H7 (cell line): Measurements from ENCODE around the gene RNPS1. TPM values are rescaled to one million over a fixed set of nuclear protein-coding genes. Genes with fewer than 3 reads are reported as not detected.

Experiments used
- DNase-seq: peaks from one replicate; pipeline ENCODE4 v3.0.0; 2012
- H3K27me3 ChIP-seq: 2 replicates; pipeline ENCODE4 v1.6.0; 2011; ENCODE audit warnings: mild to moderate bottlenecking, low read length; ENCODE audit not compliant: control insufficient read depth, insufficient read depth
- H3K36me3 ChIP-seq: replicated peaks from 2 replicates; pipeline ENCODE4 v1.5.1; 2011; ENCODE audit warnings: low read length; ENCODE audit not compliant: control insufficient read depth, insufficient read depth
- H3K4me3 ChIP-seq: 2 replicates; pipeline ENCODE4 v1.5.1; 2011; ENCODE audit warnings: low read depth, mild to moderate bottlenecking, control low read depth, low read length, moderate library complexity; ENCODE audit not compliant: insufficient read depth
- total RNA-seq: library from RNA; depleted of rRNA; stranded (reverse); fragments of >200 nt; shearing (Covaris generic); gene quantifications from 2 replicates; pipeline ENCODE4 v1.2.3, GENCODE V29; 2014

RNPS1 gene
- total RNA-seq, 1 experiment from 2014 or later: 282 TPM

DNA sequence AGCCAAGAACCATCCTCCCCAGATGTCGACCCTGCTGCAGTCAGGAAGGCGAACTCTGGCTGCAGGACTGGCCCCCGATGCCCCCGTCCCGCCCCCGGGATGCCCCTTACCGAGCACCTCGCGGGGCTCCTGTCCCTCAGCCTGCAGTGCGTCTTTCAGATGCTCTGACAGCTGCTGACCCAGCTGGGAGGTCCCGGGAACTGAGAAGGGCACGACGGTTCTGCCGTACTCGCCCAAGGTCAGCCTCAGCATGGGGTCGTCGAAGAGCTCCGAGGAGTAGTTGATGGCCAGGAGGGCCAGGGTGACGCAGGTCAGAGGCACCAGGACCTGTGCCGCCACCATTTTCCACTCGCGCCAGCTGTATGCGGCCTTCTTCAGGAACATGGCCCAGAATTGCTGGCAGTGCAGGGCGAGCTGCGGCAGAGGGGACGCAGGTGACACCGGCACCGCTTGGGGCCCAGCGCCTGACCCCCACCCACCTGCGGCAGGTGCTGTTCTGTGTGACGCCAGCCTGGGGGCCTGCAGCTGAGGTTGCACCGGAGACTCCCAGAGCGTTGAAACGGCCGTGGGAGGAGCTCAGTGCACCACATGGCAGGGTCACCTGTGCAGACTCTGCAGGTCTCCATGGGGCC lies 20.1 kb upstream of the RNPS1 start:
- Histone ChIP-seq H3K4me3 (no peak overlapping the region), H3K36me3 (no peaks in the 10 kb centered on the region), H3K27me3 (no peaks in the 10 kb centered on the region)
- peak; percentile 52 for DNase-seq

DNA sequence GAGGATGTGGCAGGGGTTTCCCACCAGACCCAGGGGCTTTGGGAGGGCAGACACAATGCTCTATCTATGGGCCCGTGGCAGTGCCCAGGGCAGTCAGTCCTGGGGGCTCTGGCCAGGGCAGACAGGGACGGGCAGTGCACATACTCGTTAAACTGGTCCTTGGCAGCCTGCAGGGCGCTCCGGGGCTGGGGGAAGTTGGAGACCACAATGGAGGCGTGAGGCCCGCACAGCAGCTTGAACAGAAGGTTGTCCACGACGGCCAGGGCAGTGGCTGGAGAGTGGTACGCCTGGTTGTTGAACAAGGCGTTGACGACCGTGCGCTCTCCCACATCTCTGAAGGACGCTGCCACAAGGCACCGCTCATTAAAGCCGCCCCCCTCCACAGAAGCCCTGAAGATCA lies 18.6 kb upstream of the RNPS1 start:
- Histone ChIP-seq H3K27me3 (no peaks in the 10 kb centered on the region), H3K4me3 (no peak overlapping the region), H3K36me3 (no peaks in the 10 kb centered on the region)
- DNase-seq: no peak

DNA sequence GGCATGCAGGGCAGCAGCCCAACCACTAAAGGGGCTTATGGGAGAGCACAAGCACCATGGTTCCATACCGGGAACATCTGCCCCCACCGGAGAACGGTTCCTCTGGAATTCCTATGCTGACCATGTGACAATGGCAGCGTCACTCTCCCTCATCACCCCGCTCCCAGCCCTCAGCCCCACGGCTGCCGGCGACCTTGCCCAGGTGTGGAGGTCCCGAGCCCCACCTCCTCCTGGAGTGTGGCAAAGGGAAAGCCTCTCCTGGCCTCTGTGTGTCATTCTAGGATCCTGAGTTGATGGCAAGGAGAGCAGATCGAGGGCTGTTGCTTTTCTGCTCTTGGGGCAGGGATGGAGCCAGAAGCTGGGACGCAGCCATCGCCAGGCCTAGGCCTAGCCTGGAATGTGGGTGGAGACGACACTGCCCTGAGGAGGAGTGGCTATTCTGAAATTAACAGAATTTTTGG lies 17.8 kb upstream of the RNPS1 start:
- no peaks in the 10 kb centered on the region for H3K36me3 ChIP-seq
- DNase-seq: peak; percentile 63
- no peak overlapping the region for H3K4me3 ChIP-seq
- no peaks in the 10 kb centered on the region for H3K27me3 ChIP-seq

GRCh38 chr16:2284797-2285576 lies 17.1 kb upstream of the RNPS1 start:
- H3K4me3 ChIP-seq: no peak overlapping the region
- no peaks in the 10 kb centered on the region for H3K36me3 ChIP-seq
- DNase-seq: no peak
- H3K27me3 ChIP-seq: no peaks in the 10 kb centered on the region

GRCh38 chr16:2284001-2284770 lies 16.3 kb upstream of the RNPS1 start:
- H3K27me3 ChIP-seq: no peaks in the 10 kb centered on the region
- no peaks in the 10 kb centered on the region for H3K36me3 ChIP-seq
- no peak for DNase-seq
- no peak overlapping the region for H3K4me3 ChIP-seq

- H3K4me3 ChIP-seq: no peak overlapping the region
- H3K36me3 ChIP-seq: no peaks in the 10 kb centered on the region
- no peak for DNase-seq
- H3K27me3 ChIP-seq: no peaks in the 10 kb centered on the region
Observed at GRCh38 chr16:2282866-2283555, 15.1 kb upstream of the RNPS1 start.

DNA sequence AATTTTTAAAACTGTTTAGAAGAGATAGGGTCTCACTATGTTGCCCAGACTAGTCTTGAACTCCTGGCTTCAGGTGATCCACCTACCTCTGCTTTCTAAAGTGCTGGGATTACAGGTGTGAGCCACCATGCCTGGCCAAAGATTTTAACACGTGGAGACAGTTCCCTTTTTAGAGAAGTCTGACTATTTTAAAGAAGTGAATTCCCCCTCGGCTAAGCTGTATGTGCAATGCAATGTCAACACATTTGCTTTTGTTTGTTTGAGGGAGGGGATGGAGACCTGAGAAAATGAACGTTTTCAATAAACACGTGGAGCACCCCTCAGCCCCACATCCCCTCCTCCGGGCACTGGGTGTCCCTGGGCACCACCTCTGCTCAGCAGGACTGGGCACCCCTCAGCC lies 14.3 kb upstream of the RNPS1 start:
- Histone ChIP-seq H3K27me3 (no peaks in the 10 kb centered on the region), H3K36me3 (no peaks in the 10 kb centered on the region), H3K4me3 (no peak overlapping the region)
- no peak for DNase-seq

- Histone ChIP-seq H3K4me3 (no peak overlapping the region), H3K27me3 (no peaks in the 10 kb centered on the region), H3K36me3 (no peaks in the 10 kb centered on the region)
- peak; percentile 75 for DNase-seq
Observed at GRCh38 chr16:2280981-2281542, 13.1 kb upstream of the RNPS1 start.

GRCh38 chr16:2280461-2280860 lies 12.5 kb upstream of the RNPS1 start:
- peak; percentile 53 for DNase-seq
- Histone ChIP-seq H3K27me3 (no peaks in the 10 kb centered on the region), H3K36me3 (no peaks in the 10 kb centered on the region), H3K4me3 (no peak overlapping the region)

DNA sequence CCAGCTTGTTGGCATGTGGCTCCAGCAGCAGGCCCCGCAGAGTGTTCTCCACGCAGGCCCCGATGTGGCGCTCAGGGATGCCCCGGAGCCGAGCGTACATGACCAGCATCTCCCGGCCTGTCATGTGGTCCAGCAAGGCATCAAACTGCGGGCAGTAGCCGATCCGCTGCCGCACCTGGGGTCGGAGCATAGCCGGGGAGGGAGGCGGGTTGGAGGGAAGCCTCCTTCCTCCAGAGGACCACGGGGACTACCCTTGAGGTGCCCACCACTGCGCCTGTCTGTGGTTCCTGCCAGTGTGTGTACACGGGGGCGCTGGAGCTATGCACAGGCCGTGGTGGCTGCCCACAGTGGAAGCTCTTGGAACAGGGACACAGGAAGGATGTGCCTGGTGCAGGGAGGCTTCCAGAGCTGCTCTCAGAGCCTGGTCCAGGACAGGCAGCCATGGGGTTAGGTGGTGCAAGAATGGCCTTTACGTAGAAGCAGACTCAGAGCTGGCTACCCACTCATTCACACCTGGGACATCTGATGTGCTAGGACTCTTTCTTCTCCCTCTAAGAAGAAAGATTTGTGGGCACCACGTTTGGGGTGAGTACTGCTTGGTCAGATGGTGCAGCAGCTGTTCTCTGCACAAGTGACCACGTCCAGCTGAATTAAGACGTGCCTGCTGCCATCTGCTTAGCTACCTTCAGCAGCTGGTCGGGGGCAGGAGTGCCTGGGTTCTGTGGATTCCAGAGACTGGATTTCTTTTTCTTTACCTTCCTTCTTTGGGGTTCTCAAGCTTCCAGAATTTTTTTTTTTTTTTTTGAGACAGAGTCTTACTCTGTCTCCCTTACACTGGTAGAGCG lies 11.3 kb upstream of the RNPS1 start:
- no peaks in the 10 kb centered on the region for H3K27me3 ChIP-seq
- no peak for DNase-seq
- H3K4me3 ChIP-seq: no peak overlapping the region
- no peaks in the 10 kb centered on the region for H3K36me3 ChIP-seq

DNA sequence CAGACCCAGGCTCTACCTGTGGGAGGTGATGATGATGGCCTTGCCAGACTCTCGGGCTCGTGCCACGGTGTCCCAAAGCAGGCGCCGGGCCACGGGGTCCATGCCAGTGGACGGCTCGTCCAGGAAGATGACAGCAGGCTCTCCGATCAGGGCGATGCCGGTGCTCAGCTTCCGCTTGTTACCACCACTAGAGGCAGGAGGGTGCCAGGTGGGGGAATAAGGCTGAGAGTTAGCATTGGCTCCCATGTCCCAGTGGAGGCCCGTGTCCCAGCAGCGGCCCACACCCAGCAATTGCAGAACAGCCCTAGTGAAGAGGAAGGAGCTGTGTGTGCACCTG lies 10.3 kb upstream of the RNPS1 start:
- Histone ChIP-seq H3K27me3 (no peaks in the 10 kb centered on the region), H3K4me3 (no peak overlapping the region), H3K36me3 (no peaks in the 10 kb centered on the region)
- DNase-seq: peak; percentile 89

DNA sequence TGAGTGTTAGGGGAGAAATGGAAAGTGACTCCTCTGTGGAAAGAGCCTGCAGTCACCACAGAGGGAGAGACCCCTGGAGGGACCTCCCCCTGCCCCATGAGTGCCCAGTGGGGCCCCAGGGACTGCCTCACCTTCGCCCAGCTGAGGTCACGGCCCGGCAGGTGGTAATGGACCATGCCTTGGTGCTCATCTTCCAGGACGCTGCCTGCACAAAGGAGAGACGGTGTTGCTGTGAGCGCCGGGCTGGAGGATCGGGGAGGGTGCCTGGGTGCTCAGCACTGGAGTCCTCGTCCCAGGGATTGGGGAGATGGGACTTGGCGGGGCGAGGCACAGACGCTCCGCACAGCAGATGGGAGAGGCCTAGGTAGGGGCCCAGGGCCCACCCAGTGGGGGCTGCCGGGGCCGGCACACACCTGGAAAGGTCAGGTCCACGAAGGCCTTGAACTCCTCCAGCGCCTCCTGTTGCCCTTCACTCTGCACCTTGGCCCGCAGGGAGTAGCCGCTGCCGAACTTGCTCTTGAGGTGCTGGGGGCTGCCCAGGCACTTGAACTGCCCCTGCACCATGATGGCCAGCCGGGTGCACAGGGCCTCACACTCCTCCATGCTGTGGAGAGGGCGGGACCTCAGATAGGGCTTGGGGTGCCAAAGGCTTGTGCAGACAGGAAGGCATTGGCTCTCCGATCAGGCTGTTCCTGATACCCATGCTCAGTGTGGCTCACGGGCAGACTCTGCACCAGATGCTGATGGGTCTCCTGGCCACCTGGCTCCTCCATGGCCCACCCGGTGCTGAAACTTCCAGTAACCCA lies 9.7 kb upstream of the RNPS1 start:
- H3K36me3 ChIP-seq: no peaks in the 10 kb centered on the region
- no peak overlapping the region for H3K4me3 ChIP-seq
- no peak for DNase-seq
- H3K27me3 ChIP-seq: no peaks in the 10 kb centered on the region
